ENCODE results near the gene RPL21.

Gene RPL21

GRCh38 chr13:27258637-27259386, 7.5 kb downstream of the RPL21 start:
- no peak for FAIRE-seq

DNA sequence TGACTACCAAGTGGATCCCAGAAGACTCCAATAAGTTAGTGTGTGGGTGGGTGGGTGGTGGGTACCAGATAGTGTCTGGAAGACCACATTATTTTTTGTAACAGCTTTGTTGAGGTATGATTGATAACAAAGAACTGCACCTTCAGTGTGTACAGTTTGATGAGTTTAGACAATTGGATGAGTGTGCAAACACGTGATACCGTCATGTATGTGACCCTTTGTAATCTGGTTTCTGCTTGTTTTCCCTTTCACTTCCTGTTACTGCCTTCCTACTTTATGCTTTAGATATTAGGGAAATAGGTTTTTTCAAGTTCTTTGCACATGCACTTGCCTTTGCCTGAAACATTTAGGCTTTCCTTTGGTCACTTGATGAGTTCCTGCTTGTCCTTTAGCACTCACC, 8.5 kb downstream of the RPL21 start:
- peak; percentile 9 for FAIRE-seq

DNA sequence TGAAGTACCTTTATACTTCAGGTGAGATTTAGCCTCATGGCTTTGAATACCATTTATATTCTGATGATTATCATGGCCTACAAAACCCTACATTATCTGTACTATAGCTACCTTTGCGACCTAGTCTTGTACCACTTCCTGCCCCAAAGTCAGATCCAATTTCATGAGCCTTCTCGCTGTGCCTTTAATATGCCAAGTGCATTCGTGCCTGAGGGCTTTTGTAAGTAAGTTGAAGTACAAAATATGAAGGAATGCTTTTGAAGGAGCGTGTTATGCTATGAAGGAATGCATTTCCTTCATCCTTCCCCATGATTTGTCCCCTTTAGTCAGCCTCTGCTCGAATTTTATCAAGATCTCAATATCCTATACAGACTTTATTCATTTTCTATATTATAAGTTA, 10.0 kb downstream of the RPL21 start:
- no peak for FAIRE-seq

- FAIRE-seq, result no peak
Measured at GRCh38 chr13:27263438-27263837, 12.1 kb downstream of the RPL21 start.

DNA sequence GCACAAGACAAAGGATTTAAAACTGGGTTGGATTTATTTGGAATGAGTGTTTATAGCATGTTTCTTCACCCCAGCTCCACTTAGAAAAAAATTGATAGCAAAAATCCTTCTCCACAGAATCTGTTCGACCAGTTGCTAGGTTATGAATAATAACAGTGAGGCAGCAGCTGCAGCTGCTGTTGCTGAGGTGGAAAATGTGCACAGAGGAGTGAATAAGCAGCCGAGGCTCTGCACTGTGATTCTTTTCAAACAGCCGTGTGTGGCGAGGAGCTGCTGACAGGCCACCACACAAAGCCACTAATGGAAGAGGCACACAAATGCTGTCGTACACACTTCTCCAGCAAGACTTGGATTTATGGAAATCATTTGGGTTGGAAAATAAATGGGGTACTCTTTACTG, 12.8 kb downstream of the RPL21 start:
- FAIRE-seq, result peak; percentile 97

GRCh38 chr13:27264648-27265047, 13.3 kb downstream of the RPL21 start:
- no peak for FAIRE-seq

- FAIRE-seq, result no peak
Measured at GRCh38 chr13:27266917-27267316, 15.6 kb downstream of the RPL21 start.

DNA sequence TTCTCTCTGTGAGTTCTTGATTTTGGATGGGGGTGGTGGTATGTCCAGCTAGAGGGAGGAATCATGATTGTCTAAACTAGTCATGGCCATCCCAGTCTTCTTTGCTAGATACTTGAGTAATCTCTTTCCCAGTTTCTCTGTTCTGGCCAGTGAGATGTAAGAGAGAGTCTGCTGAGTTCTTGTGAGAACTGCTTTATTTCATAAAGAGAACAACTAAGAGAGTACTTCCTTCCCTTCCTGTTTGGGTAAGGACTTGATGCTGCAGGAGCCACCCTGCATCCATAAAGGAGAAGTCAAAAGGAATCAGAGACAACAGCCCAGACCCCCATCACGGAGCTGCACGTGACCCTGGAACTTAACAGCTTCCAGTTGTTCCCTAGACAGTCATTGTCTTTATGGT, 16.2 kb downstream of the RPL21 start:
- no peak for FAIRE-seq

DNA sequence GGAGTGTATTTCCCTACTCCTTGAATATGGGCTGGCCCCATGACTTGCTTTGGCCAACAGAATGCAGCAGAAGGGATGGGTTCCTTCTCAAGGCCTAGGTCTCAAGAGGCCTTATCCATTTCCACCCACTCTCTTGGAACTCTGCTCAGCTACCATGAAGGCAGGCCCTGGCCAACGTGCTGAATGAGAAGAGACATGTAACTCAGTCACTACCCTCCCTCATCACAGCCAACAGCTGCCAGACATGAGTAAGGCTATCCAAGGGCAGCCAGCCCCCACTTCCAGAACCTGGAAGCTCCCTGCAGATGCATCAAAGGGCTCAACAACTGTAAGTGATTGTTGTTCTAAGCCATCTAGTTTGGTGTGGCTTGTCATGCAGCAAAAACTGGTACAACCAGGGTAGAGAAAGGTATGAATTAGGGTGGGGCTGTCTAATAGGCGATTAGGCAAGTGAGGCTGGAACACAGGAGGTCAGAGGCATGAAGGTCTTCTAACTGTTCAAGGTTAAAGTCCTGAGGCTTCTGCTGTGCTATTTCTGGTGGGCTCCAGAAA, 17.8 kb downstream of the RPL21 start:
- FAIRE-seq, result no peak

DNA sequence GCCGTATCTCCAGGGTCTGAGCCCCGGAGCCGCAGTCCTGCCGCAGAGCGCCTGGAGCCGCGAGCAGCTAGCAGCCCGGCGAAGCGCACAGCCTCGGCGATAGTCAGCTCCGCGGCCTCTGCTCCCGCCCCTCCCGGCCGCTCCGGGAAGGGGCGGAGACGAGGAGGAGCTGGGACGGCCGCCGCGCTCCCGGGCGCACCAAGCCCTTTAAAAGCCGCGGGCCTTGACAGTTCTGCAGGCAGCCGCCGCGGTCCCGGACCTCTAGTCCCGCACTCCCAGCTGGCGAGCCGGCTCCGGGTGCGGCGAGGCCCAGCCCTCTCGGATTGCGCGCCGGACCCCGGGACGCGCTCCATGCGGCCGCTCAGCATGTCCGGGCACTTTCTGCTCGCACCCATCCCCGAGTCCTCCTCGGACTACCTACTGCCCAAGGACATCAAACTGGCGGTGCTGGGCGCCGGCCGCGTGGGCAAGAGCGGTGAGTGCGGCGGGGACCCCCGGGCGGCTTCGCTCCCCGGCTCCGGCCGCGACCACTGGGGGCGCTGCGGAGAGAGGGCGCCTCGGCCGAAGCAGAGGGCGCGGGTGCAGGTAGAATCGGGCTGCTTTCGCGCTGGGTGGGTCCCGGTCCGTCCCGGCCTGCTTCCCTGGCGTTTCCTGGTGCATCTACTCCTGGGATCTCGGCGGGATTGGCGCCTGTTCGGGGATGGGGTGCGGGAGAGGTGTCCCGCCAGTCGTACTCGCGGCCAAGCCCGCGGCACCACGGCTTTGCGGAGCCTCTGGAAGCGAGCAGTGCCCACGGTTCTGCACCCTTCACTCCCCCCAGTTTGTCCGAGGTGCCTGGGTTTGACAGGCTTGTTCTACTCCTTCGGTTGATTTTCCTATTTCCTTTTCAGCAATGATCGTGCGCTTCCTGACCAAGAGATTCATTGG, 19.5 kb downstream of the RPL21 start, which contains the start of gene RASL11A:
Gene RASL11A, plus strand, starts transcription at position 237 of the 927 bp plus-strand sequence. Its CDS starts 115 bp downstream, at position 352.
- no peak for FAIRE-seq

- FAIRE-seq, result no peak
Measured at GRCh38 chr13:27271570-27272096, 20.3 kb downstream of the RPL21 start.

DNA sequence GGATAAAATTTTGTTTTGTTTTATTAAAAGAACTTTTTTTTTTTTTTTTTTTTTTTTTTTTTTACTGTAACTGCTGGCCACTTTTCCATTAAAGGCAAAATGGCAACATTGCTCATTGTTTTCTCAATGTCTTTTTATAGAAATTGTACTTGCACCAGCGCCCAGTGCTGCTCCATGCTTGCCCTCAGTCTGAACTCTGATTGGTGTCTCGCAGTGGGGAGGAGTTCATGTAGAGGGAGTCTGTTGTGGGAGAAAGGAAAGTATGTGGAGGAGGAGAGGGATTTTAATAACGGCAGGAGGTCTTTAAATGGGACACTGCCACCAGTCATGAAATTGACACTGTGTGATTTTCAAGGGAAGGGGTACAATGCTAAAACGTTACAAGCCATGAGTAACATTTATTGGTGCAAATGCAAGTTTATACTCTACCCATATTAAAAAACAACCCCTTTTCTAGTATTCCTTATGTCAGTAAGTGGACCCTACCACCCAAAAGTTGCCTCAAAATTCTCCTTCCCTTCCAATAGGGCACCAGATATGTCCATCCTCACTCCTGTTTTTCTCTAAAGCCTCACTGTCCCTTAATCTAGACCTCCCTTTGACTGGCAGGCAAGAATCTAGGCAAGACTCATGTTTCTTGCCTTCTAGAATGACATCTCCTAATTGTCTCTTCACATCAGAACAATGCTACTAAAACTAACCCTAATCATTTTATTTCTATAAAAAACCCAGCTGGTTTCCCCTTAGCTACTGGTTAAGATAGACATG, 22.5 kb downstream of the RPL21 start:
- no peak for FAIRE-seq

DNA sequence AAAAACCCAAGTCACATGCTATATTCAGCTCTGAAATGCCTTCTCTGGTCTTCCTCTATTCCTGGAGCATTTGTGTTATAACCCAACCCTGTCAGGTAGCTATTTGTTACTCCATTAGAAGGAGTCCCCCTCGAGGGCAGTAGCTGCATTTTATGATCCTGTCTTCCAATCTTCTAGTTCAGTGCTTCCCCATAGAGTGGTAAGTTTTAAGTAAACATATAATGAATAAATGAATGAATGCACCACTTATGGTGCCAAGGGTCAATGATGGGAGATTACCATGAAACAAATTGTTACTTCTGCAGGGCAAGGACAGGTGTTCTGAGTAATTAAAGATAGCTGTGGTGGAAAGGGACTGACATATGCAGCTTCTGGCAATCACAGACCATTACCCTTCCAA, 23.3 kb downstream of the RPL21 start:
- FAIRE-seq, result no peak

DNA sequence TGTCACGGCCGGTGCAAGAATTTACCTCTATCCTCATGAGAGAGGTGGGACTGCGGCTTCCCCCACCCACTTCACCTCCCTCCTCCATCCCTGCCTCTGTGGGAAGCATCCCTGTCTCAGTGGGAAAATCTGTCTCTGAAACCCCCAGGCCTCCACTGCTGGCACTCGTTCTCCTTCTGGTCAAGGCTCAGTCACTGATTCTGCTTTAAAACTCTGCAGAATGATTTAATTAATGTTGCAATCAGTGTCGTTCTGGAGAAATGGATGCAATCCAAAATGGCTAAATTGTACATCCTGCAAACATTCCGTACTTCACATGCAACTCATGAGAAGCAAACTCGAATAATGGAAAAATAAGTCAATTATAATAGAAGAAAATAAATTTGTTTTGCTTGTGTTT, 24.8 kb downstream of the RPL21 start:
- no peak for FAIRE-seq

DNA sequence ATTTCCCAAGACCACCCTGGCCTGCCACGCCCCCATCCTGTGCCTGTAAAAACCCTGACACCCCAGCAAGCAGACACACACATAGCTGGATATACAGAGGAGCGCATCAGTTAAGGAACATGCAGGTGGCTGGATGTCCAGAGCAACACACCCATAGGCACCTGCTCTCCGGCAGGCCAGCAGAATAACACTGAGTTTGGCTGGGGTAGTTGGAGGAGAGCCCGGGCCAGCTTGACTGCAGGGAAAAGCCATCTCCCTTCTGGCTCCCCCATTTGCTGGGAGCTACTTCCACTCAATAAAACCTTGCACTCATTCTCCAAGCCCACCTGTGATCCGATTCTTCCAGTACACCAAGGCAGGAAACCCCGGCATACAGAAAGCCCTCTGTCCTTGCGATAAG, 28.1 kb downstream of the RPL21 start:
- no peak for FAIRE-seq

- no peak for FAIRE-seq
Measured at GRCh38 chr13:27280009-27280656, 28.8 kb downstream of the RPL21 start.

- no peak for FAIRE-seq
Measured at GRCh38 chr13:27280841-27281240, 29.5 kb downstream of the RPL21 start.

GRCh38 chr13:27281420-27281819, 30.1 kb downstream of the RPL21 start:
- FAIRE-seq, result no peak

- no peak for FAIRE-seq
Measured at GRCh38 chr13:27283906-27284493, 32.6 kb downstream of the RPL21 start.

GRCh38 chr13:27288392-27288791, 37.0 kb downstream of the RPL21 start:
- no peak for FAIRE-seq

- no peak for FAIRE-seq
Measured at GRCh38 chr13:27289011-27289665, 37.8 kb downstream of the RPL21 start.
